A673 (cell line): ENCODE measurements around the gene CEMIP. TPM values are rescaled to one million over a fixed set of nuclear protein-coding genes. Genes with fewer than 3 reads are reported as not detected.

Experiments
- BruUV-seq: library from RNA; stranded (reverse); fragments of 400-500 nt; replicated peaks from 2 replicates; lab custom pipeline; 2021; lab: Mats Ljungman, UMichigan
- CTCF ChIA-PET: fragments of 300-600 bp; sonication (Branson Sonifier 250); formaldehyde crosslinking; loops from one replicate; lab custom pipeline; 2022; ENCODE audit warnings: antibody characterized with exemption; lab: Charles Lee
- POLR2A ChIA-PET: fragments of 300-600 bp; sonication (Branson Sonifier 250); formaldehyde crosslinking; loops from one replicate; lab custom pipeline; 2022; ENCODE audit warnings: antibody characterized with exemption; ENCODE audit not compliant: low non-redundant PET; lab: Charles Lee
- DNase-seq: peaks from one replicate; pipeline ENCODE4 v3.0.0-alpha.2; 2015; ENCODE audit warnings: low spot score
- H3K27ac ChIP-seq: fragments of 200-600 bp; sonication (generic); 2 replicates; pipeline ENCODE4 v1.5.1; 2016; ENCODE audit warnings: mixed run types, low read depth, mild to moderate bottlenecking, mixed read lengths, antibody characterized with exemption, low read length; ENCODE audit not compliant: poor library complexity, severe bottlenecking
- H3K27me3 ChIP-seq: fragments of 200-600 bp; sonication (generic); replicated peaks from 2 replicates; pipeline ENCODE4 v1.6.1; 2017; ENCODE audit warnings: mixed run types, low read depth, mild to moderate bottlenecking, mixed read lengths, antibody characterized with exemption, low read length; ENCODE audit not compliant: insufficient read depth, poor library complexity
- H3K36me3 ChIP-seq: fragments of 200-600 bp; sonication (generic); 2 replicates; pipeline ENCODE4 v1.6.1; 2016; ENCODE audit warnings: mixed run types, mild to moderate bottlenecking, mixed read lengths, antibody characterized with exemption, low read length; ENCODE audit not compliant: insufficient read depth, poor library complexity, severe bottlenecking
- H3K4me1 ChIP-seq: fragments of 200-600 bp; sonication (generic); 2 replicates; pipeline ENCODE4 v1.6.1; 2017; ENCODE audit warnings: mixed run types, mild to moderate bottlenecking, mixed read lengths, antibody characterized with exemption, low read length; ENCODE audit not compliant: insufficient read depth, poor library complexity, severe bottlenecking
- H3K4me3 ChIP-seq: fragments of 200-600 bp; sonication (generic); 2 replicates; pipeline ENCODE4 v1.5.1; 2016; ENCODE audit warnings: low read depth, mixed run types, mild to moderate bottlenecking, mixed read lengths, low read length; ENCODE audit not compliant: poor library complexity, severe bottlenecking
- H3K9me3 ChIP-seq: fragments of 200-600 bp; sonication (generic); 2 replicates; pipeline ENCODE4 v1.6.1; 2016; ENCODE audit warnings: mixed run types, low read depth, mild to moderate bottlenecking, mixed read lengths, antibody characterized with exemption, low read length; ENCODE audit not compliant: poor library complexity, severe bottlenecking
- CTCF ChIP-seq: fragments of 300-800, 200-600 bp; sonication (generic); conservative IDR thresholded peaks from 2 replicates; pipeline ENCODE4 v1.5.1; 2017; ENCODE audit warnings: low read depth, mild to moderate bottlenecking, antibody characterized with exemption, low read length, moderate library complexity, mixed read lengths
- EZH2 ChIP-seq: fragments of 200-600 bp; sonication (generic); IDR thresholded peaks from 2 replicates; pipeline ENCODE4 v1.6.1; 2017; ENCODE audit warnings: borderline replicate concordance, low read depth, mild to moderate bottlenecking, mixed read lengths, antibody characterized with exemption, low read length; ENCODE audit not compliant: poor library complexity, severe bottlenecking
- intact Hi-C: fragments of 100-400 bp; cut with micrococcal nuclease; formaldehyde crosslinking; loops from one replicate; pipeline ENCODE4 v1.10.0; 2022; ENCODE audit not compliant: unreplicated experiment
- total RNA-seq: library from RNA; stranded (reverse); gene quantifications from 2 replicates; pipeline ENCODE4 v1.2.3, GENCODE V29; 2021

CEMIP gene
- total RNA-seq, 1 experiment from 2014 or later: not detected

- Histone ChIP-seq H3K4me3 (no peak overlapping the region), H3K27ac (no peak overlapping the region), H3K36me3 (no peaks in the 10 kb centered on the region), H3K4me1 (no peaks in the 10 kb centered on the region), H3K27me3 (no peaks in the 10 kb centered on the region), H3K9me3 (no peaks in the 10 kb centered on the region)
- CTCF ChIA-PET: no interaction called here
- BruUV-seq: no TSS peak
- TF ChIP-seq EZH2 (no peak), CTCF (no peak)
- intact Hi-C loops: no loop called here
- DNase-seq: no peak
- POLR2A ChIA-PET: no interaction called here
These were observed 48.2 kb upstream of the CEMIP start for GRCh38 chr15:80730926-80731325.

- no peak overlapping the region for H3K4me3 ChIP-seq
- ChIA-PET CTCF (no interaction called here), POLR2A (no interaction called here)
- no peaks in the 10 kb centered on the region for H3K9me3 ChIP-seq
- intact Hi-C loops: no loop called here
- no TSS peak for BruUV-seq
- H3K27ac ChIP-seq: no peak overlapping the region
- no peak for DNase-seq
- H3K4me1 ChIP-seq: no peaks in the 10 kb centered on the region
- no peaks in the 10 kb centered on the region for H3K36me3 ChIP-seq
- TF ChIP-seq EZH2 (no peak), CTCF (no peak)
- no peaks in the 10 kb centered on the region for H3K27me3 ChIP-seq
These were observed 47.0 kb upstream of the CEMIP start for GRCh38 chr15:80732167-80732566.

GRCh38 chr15:80732818-80733217 is 46.4 kb upstream of the CEMIP start:
- Histone ChIP-seq H3K36me3 (no peaks in the 10 kb centered on the region), H3K4me3 (no peak overlapping the region), H3K27ac (no peak overlapping the region), H3K9me3 (no peaks in the 10 kb centered on the region), H3K4me1 (no peaks in the 10 kb centered on the region), H3K27me3 (no peaks in the 10 kb centered on the region)
- CTCF ChIA-PET: no interaction called here
- no peak for TF ChIP-seq CTCF
- no peak for TF ChIP-seq EZH2
- POLR2A ChIA-PET: no interaction called here
- intact Hi-C loops: no loop called here
- BruUV-seq: no TSS peak
- DNase-seq: no peak
